Glutamatergic neuron (in vitro differentiated cells): ENCODE data around the gene CBFA2T3. TPM values are rescaled to one million over a fixed set of nuclear protein-coding genes. Genes with fewer than 3 reads are reported as not detected.

Experiments used
- DNase-seq: peaks from one replicate; pipeline ENCODE4 v3.0.0; 2022
- H3K27ac Mint-ChIP-seq: one replicate; pipeline ENCODE4 v1.8.0; 2020; ENCODE audit warnings: mild to moderate bottlenecking, mixed read lengths, inconsistent platforms; ENCODE audit not compliant: unreplicated experiment
- H3K27me3 Mint-ChIP-seq: one replicate; pipeline ENCODE4 v1.8.0; 2020; ENCODE audit warnings: mild to moderate bottlenecking, moderate library complexity, mixed read lengths, inconsistent platforms; ENCODE audit not compliant: unreplicated experiment
- H3K36me3 Mint-ChIP-seq: one replicate; pipeline ENCODE4 v1.8.0; 2020; ENCODE audit warnings: mild to moderate bottlenecking, mixed read lengths, inconsistent platforms; ENCODE audit not compliant: unreplicated experiment
- H3K4me1 Mint-ChIP-seq: one replicate; pipeline ENCODE4 v1.8.0; 2020; ENCODE audit warnings: mild to moderate bottlenecking, low read depth, mixed read lengths, inconsistent platforms; ENCODE audit not compliant: unreplicated experiment
- H3K4me3 Mint-ChIP-seq: one replicate; pipeline ENCODE4 v1.8.0; 2020; ENCODE audit warnings: mild to moderate bottlenecking, mixed read lengths, inconsistent platforms; ENCODE audit not compliant: unreplicated experiment
- H3K9me3 Mint-ChIP-seq: one replicate; pipeline ENCODE4 v1.8.0; 2020; ENCODE audit warnings: mild to moderate bottlenecking, moderate library complexity, mixed read lengths, inconsistent platforms; ENCODE audit not compliant: unreplicated experiment
- total RNA-seq: library from RNA; stranded (reverse); fragmentation: NEBNext Ultra II Directional; extraction: Animal tissue kit (Norgen Biotek cat#: 25700); gene quantifications from one replicate; pipeline ENCODE4 v1.2.1, GENCODE V29; 2021; ENCODE audit not compliant: unreplicated experiment
- TF ChIP-seq, protein P1 (sequence below): fragments of 200-600 bp; sonication (generic); IDR thresholded peaks from one replicate; pipeline ENCODE4 v1.5.0; 2021; ENCODE audit not compliant: partially characterized antibody, unreplicated experiment

CBFA2T3 gene
- total RNA-seq, 1 donor from 2014 or later = 126 TPM

DNA sequence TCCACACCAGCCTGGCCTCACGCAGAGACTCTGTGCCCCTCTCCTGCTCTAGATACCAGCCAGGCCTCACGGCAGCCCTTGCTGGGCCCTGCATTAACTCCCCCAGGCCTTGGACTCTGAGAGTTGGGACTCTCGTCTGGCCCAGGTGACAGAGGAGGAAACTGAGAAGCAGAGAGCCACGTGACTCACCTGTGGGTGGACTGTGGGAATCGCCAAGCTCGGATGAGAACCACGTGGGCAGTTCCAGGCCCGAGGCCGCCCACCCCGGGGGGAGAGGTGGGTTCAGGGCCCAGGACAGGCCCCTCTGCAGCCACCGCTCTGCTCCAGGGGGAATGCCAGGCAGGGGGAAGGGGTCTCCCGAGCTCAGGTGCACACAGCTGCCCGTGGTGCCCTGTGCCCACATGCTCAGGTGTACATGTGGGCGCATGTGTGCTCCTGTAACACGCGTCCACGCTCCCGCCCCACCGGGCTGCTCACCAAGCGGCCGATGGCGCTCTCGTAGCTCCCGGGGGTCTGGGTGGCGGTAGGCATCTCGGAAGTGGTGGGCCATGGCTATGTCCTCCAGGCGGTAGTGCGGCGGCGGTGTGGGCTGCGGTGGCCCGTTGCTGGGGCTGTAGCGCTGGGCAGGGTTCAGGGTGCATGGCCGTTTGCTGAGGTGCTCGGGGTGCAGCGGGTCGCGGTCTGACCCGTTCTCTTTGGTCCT is 92.3 kb downstream of the CBFA2T3 start:
- peaks cover 25% of the 10 kb centered on the region for H3K9me3 Mint-ChIP-seq

DNA sequence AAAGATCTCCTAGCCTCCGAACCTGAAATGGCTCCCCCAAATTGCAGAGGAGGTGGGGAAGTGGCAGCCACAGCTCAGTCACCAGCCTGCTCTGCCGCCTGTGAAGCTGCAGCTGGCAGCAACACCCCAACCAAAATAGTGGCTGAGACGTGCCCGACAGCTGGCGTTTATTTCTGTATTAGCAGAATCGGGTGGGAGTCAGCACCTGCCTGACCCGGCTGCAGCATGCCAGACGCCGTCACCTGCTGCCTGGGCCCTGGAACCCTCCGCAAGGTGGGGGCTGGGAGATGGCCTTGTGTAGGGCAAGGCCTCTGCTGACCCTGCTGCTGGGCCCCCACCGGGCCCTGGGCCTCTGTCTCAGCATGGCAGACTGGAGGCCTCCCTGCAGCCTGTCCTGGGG is 93.1 kb downstream of the CBFA2T3 start:
- Mint-ChIP-seq H3K4me3 (no peak overlapping the region), H3K36me3 (no peaks in the 10 kb centered on the region), H3K9me3 (peaks cover 23% of the 10 kb centered on the region), H3K27me3 (peaks cover 19% of the 10 kb centered on the region), H3K27ac (no peak overlapping the region), H3K4me1 (peaks cover 10% of the 10 kb centered on the region)
- DNase-seq = no peak
- TF ChIP-seq, protein P1, sequence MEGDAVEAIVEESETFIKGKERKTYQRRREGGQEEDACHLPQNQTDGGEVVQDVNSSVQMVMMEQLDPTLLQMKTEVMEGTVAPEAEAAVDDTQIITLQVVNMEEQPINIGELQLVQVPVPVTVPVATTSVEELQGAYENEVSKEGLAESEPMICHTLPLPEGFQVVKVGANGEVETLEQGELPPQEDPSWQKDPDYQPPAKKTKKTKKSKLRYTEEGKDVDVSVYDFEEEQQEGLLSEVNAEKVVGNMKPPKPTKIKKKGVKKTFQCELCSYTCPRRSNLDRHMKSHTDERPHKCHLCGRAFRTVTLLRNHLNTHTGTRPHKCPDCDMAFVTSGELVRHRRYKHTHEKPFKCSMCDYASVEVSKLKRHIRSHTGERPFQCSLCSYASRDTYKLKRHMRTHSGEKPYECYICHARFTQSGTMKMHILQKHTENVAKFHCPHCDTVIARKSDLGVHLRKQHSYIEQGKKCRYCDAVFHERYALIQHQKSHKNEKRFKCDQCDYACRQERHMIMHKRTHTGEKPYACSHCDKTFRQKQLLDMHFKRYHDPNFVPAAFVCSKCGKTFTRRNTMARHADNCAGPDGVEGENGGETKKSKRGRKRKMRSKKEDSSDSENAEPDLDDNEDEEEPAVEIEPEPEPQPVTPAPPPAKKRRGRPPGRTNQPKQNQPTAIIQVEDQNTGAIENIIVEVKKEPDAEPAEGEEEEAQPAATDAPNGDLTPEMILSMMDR = no peak

More for the DNA sequence above, 92.3 kb downstream of the CBFA2T3 start:
- no peaks in the 10 kb centered on the region for H3K36me3 Mint-ChIP-seq
- no peak overlapping the region for H3K27ac Mint-ChIP-seq
- H3K4me3 Mint-ChIP-seq = no peak overlapping the region
- DNase-seq = no peak
- peaks cover 22% of the 10 kb centered on the region for H3K27me3 Mint-ChIP-seq
- H3K4me1 Mint-ChIP-seq = peaks cover 9% of the 10 kb centered on the region
- TF ChIP-seq, protein P1 = no peak

DNA sequence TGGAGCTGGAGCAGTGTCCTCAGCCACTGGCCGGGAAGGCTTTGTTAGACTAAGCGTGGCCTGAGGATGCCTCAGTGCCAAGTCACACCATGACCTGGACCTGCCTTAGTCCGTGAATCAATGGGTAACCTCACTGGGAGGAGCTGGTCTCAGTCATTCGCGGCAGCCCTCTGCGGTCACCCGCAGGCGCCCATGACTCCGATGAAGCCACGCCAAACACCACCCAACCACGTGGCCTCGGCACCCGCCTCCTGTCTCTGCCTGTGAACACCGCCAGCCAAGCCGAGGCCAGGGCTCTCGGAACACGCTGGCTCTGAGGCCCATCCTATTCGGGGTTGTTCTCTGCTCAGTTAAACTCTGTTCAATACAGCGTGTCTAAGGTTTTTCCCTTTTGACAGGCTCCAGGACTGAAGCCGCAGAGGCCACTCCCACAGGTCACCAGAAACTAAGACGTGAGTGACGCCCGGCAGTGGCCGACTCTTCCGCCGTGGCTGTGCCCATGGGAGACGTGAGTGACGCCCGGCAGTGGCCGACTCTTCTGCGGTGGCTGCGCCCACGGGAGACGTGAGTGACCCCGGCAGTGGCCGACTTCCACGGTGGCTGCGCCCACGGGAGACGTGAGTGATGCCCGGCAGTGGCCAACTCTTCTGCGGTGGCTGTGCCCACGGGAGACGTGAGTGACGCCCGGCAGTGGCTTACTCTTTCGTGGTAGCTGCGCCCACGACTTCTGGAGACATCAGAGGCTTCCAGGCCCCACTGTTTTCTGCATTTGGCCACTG is 93.7 kb downstream of the CBFA2T3 start:
- H3K36me3 Mint-ChIP-seq = no peaks in the 10 kb centered on the region
- H3K9me3 Mint-ChIP-seq = peaks cover 20% of the 10 kb centered on the region
- H3K4me1 Mint-ChIP-seq = peaks cover 10% of the 10 kb centered on the region
- no peak overlapping the region for H3K27ac Mint-ChIP-seq
- no peak for DNase-seq
- H3K27me3 Mint-ChIP-seq = peaks cover 17% of the 10 kb centered on the region
- H3K4me3 Mint-ChIP-seq = no peak overlapping the region
- TF ChIP-seq, protein P1 = no peak

DNA sequence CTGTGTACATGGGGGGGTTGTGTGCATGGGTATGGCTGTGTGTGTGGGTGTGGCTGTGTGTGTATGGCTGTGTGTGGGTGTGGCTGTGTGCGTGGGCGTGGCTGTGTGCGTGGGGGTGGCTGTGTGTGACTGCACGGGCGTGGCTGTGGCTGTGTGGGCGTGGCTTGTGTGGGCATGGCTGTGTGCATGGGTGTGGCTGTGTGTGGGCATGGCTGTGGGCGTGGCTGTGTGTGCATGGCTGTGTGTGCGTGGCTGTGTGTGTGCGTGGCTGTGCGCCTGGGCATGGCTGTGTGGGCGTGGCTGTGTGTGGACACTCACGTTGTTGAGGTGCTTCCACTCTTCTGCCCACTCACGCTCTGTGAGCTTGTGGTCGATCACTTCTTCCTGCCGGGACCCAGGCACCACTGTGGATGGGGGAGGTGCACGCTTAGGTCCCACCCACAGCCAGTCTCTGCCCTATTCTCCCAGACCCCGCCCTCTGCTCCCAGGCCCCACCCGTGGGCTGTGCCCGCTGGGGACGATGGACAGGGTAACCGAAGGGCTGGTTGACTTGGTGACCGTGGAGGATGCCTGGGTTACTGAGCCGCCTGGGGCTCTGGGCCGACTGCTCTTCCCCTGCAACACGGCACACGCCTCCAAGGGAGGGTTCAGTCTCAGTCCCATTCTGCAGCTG is 94.5 kb downstream of the CBFA2T3 start:
- Mint-ChIP-seq H3K4me1 (peaks cover 10% of the 10 kb centered on the region), H3K27ac (no peak overlapping the region), H3K36me3 (no peaks in the 10 kb centered on the region), H3K27me3 (peaks cover 17% of the 10 kb centered on the region), H3K9me3 (peaks cover 20% of the 10 kb centered on the region), H3K4me3 (no peak overlapping the region)
- no peak for DNase-seq
- TF ChIP-seq, protein P1 = no peak
